ENCODE results near the gene PRKCH.

DNA sequence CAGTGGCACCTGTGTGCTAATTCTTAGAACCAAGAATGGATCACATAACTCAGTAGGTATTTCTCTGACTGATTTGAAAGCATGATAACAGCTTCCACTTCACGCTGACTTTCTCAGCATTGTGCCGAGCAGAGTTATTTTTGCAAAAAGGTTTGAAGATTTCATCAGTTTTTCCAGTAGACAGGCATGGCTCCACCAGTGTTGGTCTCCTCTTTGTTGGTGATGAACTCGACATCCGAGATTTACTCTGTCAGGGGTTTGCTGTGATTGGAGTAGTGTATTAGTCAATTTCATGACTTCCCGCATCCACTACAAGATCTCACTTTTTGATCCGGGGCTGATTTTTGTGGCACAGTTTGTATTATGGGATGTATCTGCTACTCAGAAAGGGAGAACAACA is 85.3 kb downstream of the PRKCH start:
- TF ChIP-seq, protein P1, sequence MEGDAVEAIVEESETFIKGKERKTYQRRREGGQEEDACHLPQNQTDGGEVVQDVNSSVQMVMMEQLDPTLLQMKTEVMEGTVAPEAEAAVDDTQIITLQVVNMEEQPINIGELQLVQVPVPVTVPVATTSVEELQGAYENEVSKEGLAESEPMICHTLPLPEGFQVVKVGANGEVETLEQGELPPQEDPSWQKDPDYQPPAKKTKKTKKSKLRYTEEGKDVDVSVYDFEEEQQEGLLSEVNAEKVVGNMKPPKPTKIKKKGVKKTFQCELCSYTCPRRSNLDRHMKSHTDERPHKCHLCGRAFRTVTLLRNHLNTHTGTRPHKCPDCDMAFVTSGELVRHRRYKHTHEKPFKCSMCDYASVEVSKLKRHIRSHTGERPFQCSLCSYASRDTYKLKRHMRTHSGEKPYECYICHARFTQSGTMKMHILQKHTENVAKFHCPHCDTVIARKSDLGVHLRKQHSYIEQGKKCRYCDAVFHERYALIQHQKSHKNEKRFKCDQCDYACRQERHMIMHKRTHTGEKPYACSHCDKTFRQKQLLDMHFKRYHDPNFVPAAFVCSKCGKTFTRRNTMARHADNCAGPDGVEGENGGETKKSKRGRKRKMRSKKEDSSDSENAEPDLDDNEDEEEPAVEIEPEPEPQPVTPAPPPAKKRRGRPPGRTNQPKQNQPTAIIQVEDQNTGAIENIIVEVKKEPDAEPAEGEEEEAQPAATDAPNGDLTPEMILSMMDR (conservative IDR thresholded peaks at IDR 0.05; ENCODE audit: low read length) = no peak
- TF ChIP-seq EZH2phosphoT487 (IDR thresholded peaks at IDR 0.05; ENCODE audit: borderline replicate concordance) = no peak

All from Loucy (cell line).